Measurements from ENCODE around the gene RAB35. TPM values are rescaled to one million over a fixed set of nuclear protein-coding genes. Genes with fewer than 3 reads are reported as not detected.

RAB35 gene
- total and polyA plus RNA-seq, 2 experiments from 2014 or later: 9.9 to 16.9 TPM

DNA sequence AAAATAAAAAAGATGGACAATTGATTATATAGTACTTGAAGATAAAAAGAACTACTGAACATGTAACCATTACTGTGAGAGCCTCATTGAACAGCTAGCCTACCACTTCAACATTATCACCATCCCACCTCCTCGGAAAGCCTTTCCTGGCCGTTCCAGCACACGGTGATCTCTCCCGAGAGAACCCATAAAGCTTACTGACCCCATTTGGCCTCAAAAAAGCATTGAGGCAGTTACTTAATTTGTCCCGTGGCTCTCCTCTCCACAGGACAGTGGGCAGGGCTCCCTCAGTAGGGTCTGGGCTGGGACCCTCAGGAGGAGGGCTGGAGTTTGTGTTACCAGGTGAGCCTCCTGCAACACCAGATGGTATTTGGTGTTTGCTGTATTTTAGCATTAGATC, 55.8 kb downstream of the RAB35 start:
- Histone ChIP-seq H3K4me3 (no peak overlapping the region), H3K36me3 (ENCODE audit: insufficient read depth) (no peaks in the 10 kb centered on the region), H3K4me1 (ENCODE audit: insufficient read depth) (no peaks in the 10 kb centered on the region), H3K27me3 (ENCODE audit: insufficient read depth) (no peaks in the 10 kb centered on the region), H3K79me2 (replicated peaks; ENCODE audit: insufficient read depth) (no peaks in the 10 kb centered on the region), H3K4me2 (no peak overlapping the region), H2AFZ (no peak overlapping the region), H3K9me2 (ENCODE audit: insufficient read depth) (no peaks in the 10 kb centered on the region), H4K20me1 (replicated peaks; ENCODE audit: insufficient read depth) (no peaks in the 10 kb centered on the region; the same call in 1 of the 2 replicates), H3K27ac (ENCODE audit: low read depth) (no peak overlapping the region), H3F3A (replicated peaks; ENCODE audit: low read depth) (no peaks in the 10 kb centered on the region)
- no peaks in the 10 kb centered on the region for H3K36me3 Mint-ChIP-seq (ENCODE audit: low read depth)
- no peaks in the 10 kb centered on the region for H3K9me3 Mint-ChIP-seq
- peaks cover 11% of the 10 kb centered on the region for H3K4me1 Mint-ChIP-seq
- TF ChIP-seq, protein P1, sequence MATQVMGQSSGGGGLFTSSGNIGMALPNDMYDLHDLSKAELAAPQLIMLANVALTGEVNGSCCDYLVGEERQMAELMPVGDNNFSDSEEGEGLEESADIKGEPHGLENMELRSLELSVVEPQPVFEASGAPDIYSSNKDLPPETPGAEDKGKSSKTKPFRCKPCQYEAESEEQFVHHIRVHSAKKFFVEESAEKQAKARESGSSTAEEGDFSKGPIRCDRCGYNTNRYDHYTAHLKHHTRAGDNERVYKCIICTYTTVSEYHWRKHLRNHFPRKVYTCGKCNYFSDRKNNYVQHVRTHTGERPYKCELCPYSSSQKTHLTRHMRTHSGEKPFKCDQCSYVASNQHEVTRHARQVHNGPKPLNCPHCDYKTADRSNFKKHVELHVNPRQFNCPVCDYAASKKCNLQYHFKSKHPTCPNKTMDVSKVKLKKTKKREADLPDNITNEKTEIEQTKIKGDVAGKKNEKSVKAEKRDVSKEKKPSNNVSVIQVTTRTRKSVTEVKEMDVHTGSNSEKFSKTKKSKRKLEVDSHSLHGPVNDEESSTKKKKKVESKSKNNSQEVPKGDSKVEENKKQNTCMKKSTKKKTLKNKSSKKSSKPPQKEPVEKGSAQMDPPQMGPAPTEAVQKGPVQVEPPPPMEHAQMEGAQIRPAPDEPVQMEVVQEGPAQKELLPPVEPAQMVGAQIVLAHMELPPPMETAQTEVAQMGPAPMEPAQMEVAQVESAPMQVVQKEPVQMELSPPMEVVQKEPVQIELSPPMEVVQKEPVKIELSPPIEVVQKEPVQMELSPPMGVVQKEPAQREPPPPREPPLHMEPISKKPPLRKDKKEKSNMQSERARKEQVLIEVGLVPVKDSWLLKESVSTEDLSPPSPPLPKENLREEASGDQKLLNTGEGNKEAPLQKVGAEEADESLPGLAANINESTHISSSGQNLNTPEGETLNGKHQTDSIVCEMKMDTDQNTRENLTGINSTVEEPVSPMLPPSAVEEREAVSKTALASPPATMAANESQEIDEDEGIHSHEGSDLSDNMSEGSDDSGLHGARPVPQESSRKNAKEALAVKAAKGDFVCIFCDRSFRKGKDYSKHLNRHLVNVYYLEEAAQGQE (IDR thresholded peaks at IDR 0.05; ENCODE audit: unreplicated experiment): no peak
- TF ChIP-seq, protein P2, sequence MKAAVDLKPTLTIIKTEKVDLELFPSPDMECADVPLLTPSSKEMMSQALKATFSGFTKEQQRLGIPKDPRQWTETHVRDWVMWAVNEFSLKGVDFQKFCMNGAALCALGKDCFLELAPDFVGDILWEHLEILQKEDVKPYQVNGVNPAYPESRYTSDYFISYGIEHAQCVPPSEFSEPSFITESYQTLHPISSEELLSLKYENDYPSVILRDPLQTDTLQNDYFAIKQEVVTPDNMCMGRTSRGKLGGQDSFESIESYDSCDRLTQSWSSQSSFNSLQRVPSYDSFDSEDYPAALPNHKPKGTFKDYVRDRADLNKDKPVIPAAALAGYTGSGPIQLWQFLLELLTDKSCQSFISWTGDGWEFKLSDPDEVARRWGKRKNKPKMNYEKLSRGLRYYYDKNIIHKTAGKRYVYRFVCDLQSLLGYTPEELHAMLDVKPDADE (IDR thresholded peaks at IDR 0.05): no peak
- TF ChIP-seq EZH2phosphoT487 (IDR thresholded peaks at IDR 0.05; ENCODE audit: unreplicated experiment) (no peak), NANOG (IDR thresholded peaks at IDR 0.05; ENCODE audit: borderline replicate concordance) (no peak), POLR2AphosphoS5 (IDR thresholded peaks at IDR 0.05; ENCODE audit: low read depth) (no peak), ZNF331 (CRISPR knock-in tag; IDR thresholded peaks at IDR 0.05; ENCODE audit: low read depth) (no peak), EZH2 (IDR thresholded peaks at IDR 0.05; ENCODE audit: low read depth, unreplicated experiment) (no peak), CREB1 (CRISPR knock-in tag; IDR thresholded peaks at IDR 0.05; ENCODE audit: low read depth) (no peak), STAT1 (IDR thresholded peaks at IDR 0.05; ENCODE audit: unreplicated experiment) (no peak), JUNB (IDR thresholded peaks at IDR 0.05; ENCODE audit: unreplicated experiment) (no peak), ZNF114 (CRISPR knock-in tag; IDR thresholded peaks at IDR 0.05) (no peak)
- TF ChIP-seq, protein P3, sequence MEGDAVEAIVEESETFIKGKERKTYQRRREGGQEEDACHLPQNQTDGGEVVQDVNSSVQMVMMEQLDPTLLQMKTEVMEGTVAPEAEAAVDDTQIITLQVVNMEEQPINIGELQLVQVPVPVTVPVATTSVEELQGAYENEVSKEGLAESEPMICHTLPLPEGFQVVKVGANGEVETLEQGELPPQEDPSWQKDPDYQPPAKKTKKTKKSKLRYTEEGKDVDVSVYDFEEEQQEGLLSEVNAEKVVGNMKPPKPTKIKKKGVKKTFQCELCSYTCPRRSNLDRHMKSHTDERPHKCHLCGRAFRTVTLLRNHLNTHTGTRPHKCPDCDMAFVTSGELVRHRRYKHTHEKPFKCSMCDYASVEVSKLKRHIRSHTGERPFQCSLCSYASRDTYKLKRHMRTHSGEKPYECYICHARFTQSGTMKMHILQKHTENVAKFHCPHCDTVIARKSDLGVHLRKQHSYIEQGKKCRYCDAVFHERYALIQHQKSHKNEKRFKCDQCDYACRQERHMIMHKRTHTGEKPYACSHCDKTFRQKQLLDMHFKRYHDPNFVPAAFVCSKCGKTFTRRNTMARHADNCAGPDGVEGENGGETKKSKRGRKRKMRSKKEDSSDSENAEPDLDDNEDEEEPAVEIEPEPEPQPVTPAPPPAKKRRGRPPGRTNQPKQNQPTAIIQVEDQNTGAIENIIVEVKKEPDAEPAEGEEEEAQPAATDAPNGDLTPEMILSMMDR (conservative IDR thresholded peaks at IDR 0.05; ENCODE audit: low read depth in 2 of 2): no peak
- TF ChIP-seq, protein P4, sequence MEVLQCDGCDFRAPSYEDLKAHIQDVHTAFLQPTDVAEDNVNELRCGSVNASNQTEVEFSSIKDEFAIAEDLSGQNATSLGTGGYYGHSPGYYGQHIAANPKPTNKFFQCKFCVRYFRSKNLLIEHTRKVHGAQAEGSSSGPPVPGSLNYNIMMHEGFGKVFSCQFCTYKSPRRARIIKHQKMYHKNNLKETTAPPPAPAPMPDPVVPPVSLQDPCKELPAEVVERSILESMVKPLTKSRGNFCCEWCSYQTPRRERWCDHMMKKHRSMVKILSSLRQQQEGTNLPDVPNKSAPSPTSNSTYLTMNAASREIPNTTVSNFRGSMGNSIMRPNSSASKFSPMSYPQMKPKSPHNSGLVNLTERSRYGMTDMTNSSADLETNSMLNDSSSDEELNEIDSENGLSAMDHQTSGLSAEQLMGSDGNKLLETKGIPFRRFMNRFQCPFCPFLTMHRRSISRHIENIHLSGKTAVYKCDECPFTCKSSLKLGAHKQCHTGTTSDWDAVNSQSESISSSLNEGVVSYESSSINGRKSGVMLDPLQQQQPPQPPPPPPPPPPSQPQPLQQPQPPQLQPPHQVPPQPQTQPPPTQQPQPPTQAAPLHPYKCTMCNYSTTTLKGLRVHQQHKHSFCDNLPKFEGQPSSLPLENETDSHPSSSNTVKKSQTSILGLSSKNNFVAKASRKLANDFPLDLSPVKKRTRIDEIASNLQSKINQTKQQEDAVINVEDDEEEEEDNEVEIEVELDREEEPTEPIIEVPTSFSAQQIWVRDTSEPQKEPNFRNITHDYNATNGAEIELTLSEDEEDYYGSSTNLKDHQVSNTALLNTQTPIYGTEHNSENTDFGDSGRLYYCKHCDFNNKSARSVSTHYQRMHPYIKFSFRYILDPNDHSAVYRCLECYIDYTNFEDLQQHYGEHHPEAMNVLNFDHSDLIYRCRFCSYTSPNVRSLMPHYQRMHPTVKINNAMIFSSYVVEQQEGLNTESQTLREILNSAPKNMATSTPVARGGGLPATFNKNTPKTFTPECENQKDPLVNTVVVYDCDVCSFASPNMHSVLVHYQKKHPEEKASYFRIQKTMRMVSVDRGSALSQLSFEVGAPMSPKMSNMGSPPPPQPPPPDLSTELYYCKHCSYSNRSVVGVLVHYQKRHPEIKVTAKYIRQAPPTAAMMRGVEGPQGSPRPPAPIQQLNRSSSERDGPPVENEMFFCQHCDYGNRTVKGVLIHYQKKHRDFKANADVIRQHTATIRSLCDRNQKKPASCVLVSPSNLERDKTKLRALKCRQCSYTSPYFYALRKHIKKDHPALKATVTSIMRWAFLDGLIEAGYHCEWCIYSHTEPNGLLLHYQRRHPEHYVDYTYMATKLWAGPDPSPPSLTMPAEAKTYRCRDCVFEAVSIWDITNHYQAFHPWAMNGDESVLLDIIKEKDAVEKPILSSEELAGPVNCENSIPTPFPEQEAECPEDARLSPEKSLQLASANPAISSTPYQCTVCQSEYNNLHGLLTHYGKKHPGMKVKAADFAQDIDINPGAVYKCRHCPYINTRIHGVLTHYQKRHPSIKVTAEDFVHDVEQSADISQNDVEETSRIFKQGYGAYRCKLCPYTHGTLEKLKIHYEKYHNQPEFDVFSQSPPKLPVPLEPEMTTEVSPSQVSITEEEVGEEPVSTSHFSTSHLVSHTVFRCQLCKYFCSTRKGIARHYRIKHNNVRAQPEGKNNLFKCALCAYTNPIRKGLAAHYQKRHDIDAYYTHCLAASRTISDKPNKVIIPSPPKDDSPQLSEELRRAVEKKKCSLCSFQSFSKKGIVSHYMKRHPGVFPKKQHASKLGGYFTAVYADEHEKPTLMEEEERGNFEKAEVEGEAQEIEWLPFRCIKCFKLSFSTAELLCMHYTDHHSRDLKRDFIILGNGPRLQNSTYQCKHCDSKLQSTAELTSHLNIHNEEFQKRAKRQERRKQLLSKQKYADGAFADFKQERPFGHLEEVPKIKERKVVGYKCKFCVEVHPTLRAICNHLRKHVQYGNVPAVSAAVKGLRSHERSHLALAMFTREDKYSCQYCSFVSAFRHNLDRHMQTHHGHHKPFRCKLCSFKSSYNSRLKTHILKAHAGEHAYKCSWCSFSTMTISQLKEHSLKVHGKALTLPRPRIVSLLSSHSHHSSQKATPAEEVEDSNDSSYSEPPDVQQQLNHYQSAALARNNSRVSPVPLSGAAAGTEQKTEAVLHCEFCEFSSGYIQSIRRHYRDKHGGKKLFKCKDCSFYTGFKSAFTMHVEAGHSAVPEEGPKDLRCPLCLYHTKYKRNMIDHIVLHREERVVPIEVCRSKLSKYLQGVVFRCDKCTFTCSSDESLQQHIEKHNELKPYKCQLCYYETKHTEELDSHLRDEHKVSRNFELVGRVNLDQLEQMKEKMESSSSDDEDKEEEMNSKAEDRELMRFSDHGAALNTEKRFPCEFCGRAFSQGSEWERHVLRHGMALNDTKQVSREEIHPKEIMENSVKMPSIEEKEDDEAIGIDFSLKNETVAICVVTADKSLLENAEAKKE (CRISPR knock-in tag; IDR thresholded peaks at IDR 0.05): no peak
- no peak for DNase-seq (ENCODE audit: low spot score)
- no peak overlapping the region for H3K27ac Mint-ChIP-seq
- no peak overlapping the region for H3K4me3 Mint-ChIP-seq
- ATAC-seq: no peak
- H3K27me3 Mint-ChIP-seq (ENCODE audit: insufficient read depth, low read depth, poor library complexity): peaks cover 7% of the 10 kb centered on the region

Data from GM23338 (cell line).